HG03378 (cell line): ENCODE results near the gene UBQLN1.

Source experiments
- ATAC-seq: cut with Tn5 transposase; IDR thresholded peaks from one replicate; pipeline ENCODE4 v1.9.1; 2021; ENCODE audit warnings: mild to moderate bottlenecking, moderate library complexity; ENCODE audit not compliant: unreplicated experiment

UBQLN1 gene

DNA sequence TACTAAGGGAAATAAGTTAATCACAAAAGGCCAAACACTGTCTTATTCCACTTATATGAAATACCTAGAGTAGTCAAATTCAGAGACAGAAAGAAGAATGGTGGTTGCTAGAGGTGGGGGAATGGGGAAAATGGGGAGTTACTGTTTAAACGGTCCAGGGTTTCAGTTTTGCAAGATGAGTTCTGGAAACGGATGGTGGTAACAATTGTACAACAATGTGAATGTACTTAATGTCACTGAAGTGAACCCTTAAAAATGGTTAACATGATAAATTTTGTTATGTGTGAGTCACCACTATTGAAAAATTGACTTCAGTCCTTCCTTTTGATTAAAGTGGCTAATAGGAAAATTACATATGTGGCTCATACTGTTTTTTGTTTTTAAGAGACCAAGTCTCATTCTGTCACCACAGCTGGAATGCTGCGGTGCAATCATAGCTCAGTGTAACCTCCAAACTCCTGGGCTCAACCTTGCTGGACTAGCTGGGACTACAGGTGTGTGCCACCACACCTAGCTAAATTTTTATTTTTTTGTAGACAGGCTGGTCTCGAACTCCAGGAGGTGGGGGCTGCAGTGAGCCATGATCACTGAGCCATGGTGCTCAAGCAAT is 8.7 kb downstream of the UBQLN1 start:
- ATAC-seq = peak; percentile 38

DNA sequence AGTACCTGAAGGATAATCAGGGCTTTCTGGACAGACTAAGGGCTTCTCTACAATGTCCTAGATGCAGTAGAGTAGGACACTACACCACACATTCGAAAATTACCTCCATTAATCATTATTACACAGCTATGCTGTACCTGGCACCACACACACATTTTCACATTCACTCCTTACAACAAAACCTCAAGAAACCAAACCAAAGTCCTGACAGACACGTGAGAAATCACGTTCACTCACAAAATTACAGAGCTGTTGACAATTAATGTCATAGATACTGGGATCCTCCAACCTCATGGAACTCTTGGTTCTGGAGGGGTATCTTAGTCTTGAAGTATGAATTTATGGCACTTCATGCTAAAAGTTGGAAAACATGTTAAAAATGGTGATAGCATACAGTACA is 16.3 kb downstream of the UBQLN1 start:
- no peak for ATAC-seq

DNA sequence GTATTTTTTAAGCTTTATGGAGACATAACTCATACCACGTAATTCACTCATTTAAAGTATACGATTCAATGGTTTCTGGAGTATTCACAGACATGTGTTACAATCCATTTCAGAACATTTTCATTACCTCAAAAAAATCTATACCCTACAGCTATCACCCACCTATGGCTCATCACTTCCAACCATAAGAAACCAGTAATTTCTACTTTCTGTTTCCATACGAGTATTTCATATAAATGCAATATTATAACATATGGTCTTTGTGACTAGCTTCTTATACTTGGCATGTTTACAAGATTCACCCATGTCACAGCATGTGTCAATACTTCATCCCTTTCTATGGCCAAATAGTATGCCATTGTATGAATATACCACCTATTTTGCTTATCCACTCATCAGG is 18.8 kb downstream of the UBQLN1 start:
- no peak for ATAC-seq

DNA sequence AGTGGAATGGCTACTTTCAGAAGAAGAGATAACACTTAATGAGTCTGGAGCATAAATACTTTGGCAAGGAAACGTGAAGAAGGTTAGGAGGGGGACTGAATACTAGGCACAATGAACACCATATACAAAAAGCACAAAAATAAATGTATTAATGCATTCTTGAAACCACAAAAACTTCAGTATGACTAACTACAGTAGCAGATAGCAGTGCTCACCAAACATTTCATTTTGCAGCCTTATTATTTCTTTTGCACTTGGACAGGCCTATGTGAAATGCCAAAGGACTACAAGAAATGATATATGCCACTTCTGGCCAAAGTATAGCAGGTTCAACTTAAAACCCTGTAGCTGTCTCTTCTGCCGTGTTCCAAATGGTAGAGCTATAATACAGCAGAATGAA is 26.3 kb downstream of the UBQLN1 start:
- no peak for ATAC-seq

DNA sequence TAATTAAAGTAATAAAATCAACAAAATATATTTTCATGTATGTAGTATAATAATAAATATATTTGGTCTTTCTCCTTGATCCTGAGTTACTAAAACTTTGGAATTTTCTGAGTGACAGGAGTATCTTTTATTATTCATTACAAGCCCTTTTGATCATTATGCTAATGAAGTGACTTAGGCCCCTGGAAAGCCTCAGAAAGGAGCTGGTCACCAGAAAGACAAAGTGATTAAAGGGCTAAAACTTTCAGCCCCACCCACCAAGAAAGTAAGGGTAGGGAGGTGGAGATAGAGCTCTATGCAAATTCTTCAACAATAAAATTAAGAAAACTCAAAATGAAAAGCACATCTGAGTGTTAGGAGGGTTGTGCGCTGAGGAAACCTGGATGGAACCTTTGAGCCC is 27.5 kb downstream of the UBQLN1 start:
- ATAC-seq = no peak

DNA sequence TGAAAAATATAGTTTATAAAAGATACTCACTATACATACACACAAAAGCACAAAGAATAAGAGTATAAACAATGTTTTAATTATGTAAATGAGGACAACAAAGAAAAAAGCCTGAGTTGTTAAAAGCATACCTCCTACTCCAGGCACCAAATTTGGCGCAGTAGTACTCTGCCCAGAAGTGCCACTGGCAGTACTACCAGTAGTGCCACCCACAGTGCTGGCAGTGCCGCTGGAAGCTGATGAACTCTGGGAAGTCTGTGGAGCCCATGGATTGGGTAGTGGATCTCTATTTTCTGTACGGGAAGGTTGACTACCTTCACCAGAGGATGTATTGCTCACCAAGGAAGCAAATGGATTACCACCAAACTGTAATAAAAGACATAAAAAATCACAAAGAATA is 30.2 kb downstream of the UBQLN1 start:
- ATAC-seq = no peak

DNA sequence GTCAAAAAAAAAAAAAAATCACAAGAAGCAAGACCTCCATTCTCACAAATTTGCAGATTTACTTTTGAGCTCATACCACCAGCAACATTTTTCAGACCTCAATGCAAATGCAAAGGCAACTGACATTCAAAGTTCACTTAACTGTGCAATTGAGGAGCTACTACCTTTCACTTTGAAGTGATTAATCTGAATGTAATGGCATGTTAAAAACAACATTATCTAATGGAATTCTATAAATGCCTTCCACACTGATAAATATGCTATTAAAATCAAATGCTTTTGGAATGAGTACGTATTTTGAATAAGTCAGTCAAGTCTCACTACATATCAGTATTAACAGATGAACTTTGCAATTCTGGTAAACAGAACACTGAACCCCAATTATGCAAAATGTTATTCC is 32.3 kb downstream of the UBQLN1 start:
- ATAC-seq = no peak

DNA sequence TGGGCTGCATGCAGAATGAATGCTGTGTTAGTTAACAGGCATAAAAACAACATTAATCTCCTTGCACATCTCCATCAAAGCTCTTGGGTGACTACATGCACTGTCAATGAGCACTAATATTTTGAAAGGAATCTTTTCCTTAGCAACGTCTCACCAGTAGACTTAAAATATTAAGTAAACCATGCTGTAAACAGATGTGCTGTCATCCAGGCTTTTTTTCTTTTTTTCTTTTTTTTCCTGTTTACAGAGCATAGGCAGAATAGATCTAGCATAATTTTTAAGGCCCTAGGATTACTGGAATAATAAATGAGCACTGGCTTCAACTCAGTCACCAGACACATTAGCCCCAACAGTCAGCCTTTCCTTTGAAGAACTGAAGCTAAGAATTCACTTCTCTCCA is 36.3 kb downstream of the UBQLN1 start:
- ATAC-seq = no peak

DNA sequence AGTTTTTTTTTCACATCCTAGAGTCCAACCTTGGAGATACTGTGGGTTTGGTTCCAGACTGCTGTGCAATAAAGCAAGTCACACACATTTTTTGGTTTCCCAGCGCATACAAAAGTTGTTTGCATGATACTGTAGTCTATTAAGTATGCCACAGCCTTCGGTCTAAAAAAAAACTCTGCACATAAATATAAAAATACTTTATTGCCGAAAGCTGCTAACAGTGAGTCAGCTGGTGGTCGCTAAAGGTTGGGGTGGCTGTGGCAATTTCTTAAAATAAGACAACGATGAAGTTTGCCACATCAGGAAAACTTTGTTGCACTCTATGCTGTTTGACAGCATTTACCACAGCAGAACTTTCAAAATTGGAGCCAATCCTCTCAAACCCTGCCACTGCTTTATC is 37.4 kb downstream of the UBQLN1 start:
- ATAC-seq = no peak

DNA sequence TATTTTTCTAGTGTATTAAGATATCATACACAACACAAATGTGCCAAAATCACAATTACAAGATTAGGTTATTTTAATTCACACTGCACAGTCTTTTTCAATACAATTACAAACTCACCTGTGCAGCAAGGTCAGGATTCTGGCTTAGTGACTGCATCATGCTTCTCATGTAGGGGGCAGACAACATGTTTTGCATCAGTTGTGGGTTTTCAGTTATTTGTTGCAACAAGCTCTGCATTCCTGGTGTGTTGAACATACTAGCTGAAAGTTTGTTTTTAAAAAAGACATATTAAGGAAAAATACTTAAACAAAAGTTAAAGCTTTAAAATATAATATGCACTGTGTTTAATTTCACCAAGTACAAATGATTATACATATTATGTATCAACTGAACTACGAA is 38.7 kb downstream of the UBQLN1 start:
- no peak for ATAC-seq

DNA sequence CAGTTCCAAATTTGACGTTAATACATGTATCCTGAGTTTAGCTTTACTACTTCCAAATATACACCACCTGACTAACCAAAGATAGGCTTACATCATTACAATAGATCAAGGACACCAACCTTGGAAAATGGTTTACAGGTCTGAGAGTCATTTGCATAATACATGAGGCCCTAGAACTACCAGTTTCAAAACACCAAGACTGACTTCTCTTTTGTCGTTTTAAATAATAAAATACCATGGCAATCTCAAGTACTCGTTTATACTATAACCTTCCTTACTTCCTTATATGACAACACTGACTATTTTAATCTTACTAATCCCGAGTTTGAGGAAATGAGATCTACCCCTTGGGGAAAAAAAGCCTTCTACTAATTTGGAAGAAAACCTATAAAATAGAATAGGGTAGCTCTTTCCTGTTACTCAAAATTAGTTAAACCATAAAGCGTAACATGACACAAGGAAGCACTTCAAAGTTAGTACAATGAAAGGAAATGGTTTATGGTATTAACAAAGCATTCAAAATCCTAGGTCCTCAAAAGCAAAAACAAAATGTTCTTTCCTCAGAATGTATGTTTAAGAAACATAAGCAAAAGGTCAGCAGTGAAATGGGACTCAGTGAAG is 42.1 kb downstream of the UBQLN1 start:
- peak; percentile 89 for ATAC-seq

DNA sequence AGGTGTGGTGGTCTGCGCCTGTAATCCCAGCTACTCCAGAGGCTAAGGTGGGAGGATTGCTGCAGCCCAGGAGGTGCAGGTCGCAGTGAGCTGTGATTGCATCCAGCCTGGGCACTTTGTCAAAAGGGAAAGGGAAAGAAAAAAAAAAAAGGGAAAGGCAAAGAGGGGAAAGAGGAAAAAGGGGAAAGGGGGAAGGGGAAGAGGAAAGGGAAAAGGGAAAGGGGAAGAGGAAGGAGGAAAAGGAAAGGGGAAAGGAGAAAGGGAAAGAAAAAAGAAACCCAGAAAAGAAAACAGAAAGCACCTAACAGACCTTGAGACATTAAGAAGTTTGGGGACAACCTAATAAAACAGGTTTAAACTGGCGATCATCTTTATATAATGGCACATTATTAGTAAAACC is 44.8 kb downstream of the UBQLN1 start:
- ATAC-seq = no peak

DNA sequence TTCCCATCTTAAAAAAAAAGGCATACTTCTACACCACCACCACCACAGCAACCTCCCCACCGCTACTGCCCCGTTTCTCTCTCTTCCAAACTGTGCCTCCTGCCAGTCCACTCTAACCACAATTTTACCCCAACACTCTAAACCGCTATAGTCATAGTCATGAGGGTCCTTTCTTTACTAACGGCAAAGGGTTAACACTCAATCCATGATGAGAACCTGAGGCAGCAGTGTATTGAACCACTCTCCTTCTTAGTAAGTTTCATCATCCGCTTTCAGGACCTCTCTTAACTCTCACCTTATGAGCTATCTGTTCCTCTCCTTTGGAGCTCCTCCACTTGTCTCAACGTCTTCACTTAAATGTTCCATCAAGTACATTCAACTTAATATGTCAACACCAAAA is 50.8 kb downstream of the UBQLN1 start:
- no peak for ATAC-seq

DNA sequence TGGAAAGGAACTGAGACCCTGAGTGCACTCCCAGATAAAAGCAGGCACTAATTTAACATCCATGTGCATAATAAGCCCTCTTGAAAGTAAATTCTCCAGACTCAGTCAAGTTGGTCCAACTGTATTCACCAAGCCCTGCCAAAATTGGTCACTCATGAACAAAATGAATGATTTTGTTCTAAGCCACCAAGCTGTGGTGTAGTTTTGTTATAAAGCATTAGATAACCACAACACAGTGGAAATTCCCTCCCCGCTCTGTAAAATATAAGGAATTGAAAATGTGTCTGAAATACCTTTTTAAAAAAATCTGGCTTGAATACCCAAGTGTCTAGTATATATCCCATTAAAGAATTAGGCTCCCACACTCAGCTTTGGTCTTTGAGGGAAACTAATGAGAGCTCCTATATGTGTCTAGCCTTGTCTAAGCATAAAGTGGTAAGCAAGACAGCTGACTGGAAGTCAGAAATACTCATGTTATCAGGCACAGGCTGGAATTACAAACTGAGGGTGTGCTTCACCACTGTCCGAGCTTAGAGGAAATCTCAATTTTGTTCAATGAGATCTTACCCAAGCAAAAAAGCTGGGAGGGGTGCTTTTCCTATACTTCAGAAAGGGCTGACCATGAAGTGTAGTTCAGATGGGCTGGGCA is 51.6 kb downstream of the UBQLN1 start:
- ATAC-seq = peak; percentile 66

DNA sequence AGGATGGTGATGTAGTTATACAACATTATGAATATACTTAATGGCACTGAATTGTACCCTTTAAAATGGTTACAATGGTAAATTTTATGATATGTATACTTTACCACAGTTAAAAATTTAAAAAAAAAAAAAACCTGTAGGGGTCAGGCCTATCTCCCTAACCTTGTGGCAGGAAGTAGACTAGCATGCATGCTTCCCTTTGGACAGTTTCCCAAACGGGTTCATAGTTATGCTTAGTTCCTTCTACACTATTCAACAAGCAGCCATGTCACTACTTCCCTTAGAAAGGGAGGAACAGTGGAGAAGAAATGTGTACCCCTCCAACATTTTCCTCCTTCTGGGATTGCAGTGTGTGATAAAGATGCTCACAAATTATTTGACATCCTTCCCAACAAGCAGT is 52.3 kb downstream of the UBQLN1 start:
- no peak for ATAC-seq

DNA sequence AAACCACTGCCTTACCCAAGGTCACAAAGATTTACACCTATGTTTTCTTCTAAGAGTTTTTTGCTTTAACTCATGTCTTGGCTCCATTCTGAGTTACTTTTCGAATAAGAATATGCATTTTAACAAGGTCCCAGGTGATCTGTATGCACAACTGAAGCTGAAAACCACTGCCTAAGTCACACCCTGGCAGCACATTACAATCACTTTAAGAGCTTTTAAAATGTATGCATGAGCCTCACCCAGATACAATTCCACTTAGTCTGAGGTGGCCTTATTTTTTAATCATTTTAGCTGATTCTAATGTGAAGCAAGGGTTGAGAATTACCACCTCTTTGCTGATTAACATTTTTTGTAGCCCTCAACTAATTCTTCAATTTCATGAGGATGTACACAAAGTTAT is 55.3 kb downstream of the UBQLN1 start:
- ATAC-seq = no peak

DNA sequence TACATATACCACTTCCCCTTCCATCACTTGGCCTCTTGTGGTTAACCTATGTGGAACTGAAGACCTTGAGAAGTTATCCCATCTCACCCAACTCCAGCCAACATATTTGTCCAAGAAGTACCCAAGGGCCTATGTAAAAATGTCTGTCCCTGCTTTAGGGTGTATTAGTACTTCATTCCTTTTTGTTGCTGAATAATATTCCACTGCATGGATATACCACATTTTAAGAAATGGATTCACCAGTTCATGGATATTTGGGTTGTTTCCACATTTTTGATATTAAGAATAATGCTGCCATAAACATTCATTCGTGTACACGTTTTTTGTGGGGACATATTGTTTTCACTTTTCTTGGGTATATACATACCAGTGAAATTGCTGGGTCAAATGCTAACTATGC is 56.2 kb downstream of the UBQLN1 start:
- no peak for ATAC-seq

DNA sequence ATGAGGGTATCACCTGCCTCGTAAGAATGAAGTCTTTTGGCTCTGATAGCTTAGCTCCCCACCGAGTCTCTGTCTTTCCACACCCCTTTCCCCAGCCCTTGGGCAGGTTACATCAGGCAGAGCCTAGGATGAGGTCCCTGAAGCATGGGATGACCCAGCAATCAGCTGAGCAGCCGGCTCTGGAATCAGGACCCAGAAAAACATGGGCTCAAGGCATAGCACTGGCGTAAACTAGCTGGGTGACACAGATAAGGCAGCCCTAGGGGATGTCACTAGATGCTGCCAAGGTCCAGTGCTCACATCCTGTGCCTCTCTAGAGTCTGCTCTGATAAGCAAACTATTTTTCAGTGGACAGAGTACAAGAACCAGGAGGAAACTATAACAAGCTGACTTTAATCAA is 58.2 kb downstream of the UBQLN1 start:
- no peak for ATAC-seq

DNA sequence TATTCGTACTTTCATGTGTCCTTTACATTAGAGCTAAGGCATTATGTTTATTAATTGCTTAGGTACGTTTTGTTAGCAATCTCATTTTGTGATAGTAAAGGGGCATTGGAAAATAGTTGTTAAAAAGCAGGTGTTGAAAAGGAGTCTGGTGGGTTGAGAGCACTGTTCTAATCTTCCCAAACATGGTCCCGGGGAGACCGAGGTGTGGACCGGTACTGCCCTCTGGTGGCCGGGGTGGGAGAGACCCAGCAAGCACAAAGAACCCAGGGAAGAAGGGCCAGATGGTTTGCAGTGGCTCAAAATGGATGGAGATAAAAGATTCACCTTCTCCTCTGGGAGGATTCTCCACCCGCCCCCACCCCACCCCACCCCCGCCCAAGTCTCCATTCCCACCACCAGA is 58.7 kb downstream of the UBQLN1 start:
- peak; percentile 55 for ATAC-seq

DNA sequence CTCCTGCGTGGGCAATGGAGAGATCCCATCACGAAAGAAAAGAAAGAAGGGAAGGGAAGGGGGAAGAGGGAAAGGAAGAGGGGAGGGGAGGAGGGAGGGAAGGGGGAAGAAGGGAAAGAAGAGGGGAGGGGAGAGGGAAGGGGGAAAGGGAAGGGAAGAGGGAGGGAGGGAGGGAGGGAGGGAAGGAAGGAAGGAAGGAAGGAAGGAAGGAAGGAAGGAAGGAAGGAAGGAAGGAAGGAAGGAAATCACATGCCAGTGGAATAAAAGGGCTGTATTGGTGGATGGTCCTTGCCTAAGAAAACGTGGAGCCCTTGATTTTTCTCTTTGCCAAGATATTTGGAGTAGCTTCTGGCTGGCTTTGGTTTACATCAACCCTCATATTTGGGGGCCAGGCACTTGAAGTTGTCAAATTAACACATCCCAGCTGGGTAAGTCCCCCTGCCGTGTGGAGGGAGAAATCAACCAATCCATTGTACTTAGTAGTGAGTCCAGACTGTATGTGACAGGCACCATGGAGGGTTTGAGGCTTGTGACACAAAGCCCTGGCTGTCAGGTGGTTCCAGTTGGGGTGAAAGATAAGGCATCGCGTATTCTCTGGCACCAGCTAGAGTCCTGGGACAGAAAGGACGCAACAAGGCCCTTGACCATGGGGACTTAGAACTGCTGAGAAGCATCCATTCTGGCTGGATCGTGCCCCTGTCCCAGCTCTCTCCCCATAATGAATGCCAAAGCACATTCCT is 61.1 kb downstream of the UBQLN1 start:
- ATAC-seq = no peak

DNA sequence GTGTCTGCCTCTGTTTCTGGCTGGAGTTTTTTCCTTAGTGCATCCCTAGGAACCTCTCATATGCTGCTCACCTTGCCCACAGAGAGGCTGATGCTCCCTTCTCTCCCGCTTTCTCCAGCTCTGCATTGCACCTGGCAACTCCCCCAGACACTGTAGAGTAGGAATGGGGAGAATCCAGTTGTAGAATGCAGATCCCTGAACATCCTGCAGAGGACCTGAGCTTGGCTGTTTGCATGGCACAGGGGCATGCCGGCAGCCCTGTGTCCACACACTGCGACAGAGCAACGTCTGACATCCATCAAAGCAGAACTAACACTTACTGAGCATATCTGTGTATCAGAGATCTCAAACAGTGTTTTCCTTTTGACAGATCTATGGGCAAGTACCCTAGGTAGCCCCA is 65.0 kb downstream of the UBQLN1 start:
- ATAC-seq = no peak

DNA sequence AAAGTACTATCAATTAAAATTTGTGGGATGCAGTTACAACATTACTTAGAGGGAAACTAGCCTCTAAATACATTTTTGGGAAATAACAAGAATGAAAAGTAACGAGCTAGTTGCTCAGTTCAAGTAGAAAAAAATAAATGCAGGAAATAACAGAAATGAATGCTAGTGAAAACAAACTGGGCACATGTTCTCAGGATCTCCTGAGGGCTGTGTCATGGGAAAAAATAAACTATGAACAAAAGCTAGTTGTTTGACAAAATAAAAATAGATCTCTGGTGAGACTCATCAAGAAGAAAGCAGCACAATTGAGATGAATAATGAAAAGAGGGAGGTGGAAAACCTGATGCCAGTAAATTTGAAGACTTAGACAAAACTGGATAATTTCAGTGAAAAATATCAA is 68.5 kb downstream of the UBQLN1 start:
- ATAC-seq = no peak
